GM21423 (cell line): ENCODE results near the gene LGALS13.
"Not testable (repeated sequence)": the region's sequence is repeated elsewhere in the genome, so short reads cannot be mapped to it uniquely, and the experiment has no call there.

ENCODE experiments used
- ATAC-seq: cut with Tn5 transposase; IDR thresholded peaks from one replicate; pipeline ENCODE4 v1.9.1; 2021; ENCODE audit warnings: mild to moderate bottlenecking, moderate library complexity; ENCODE audit not compliant: unreplicated experiment

The LGALS13 gene

GRCh38 chr19:39613597-39613996, 11.3 kb downstream of the LGALS13 start:
- ATAC-seq: no peak

- ATAC-seq: no peak
These were observed 15.4 kb downstream of the LGALS13 start for GRCh38 chr19:39617745-39618144.

GRCh38 chr19:39623946-39624345, 21.6 kb downstream of the LGALS13 start:
- no peak for ATAC-seq

- ATAC-seq: not testable (repeated sequence)
These were observed 25.3 kb downstream of the LGALS13 start for GRCh38 chr19:39627631-39628030.

GRCh38 chr19:39631178-39631577, 28.9 kb downstream of the LGALS13 start:
- no peak for ATAC-seq

- no peak for ATAC-seq
These were observed 29.3 kb downstream of the LGALS13 start for GRCh38 chr19:39631626-39632025.

GRCh38 chr19:39637891-39638290, 35.6 kb downstream of the LGALS13 start:
- no peak for ATAC-seq

GRCh38 chr19:39641773-39642172, 39.4 kb downstream of the LGALS13 start:
- ATAC-seq: no peak

GRCh38 chr19:39643591-39643990, 41.3 kb downstream of the LGALS13 start:
- ATAC-seq: no peak

GRCh38 chr19:39645800-39646411, 43.6 kb downstream of the LGALS13 start:
- ATAC-seq: no peak

GRCh38 chr19:39647918-39648317, 45.6 kb downstream of the LGALS13 start:
- no peak for ATAC-seq

- no peak for ATAC-seq
These were observed 53.3 kb downstream of the LGALS13 start, which contains the start of gene LGALS16 for GRCh38 chr19:39655613-39656012. Gene LGALS16 (plus strand): TSS chr19:39655913. CDS start chr19:39655962, 49 bp downstream.
